Loucy (cell line): Measurements from ENCODE around the gene TGDS.

Experiments used
- H2AFZ ChIP-seq: fragments of 200-600 bp; sonication (generic); 2 replicates; pipeline ENCODE4 v1.6.0; 2016; ENCODE audit warnings: antibody characterized with exemption, mild to moderate bottlenecking, low read length, moderate library complexity
- H3F3A ChIP-seq: fragments of 200-600 bp; 2 replicates; pipeline ENCODE4 v1.6.0; 2016; ENCODE audit warnings: antibody characterized with exemption, low read depth, mild to moderate bottlenecking
- H3K27me3 ChIP-seq: fragments of 200-600 bp; sonication (generic); 2 replicates; pipeline ENCODE4 v1.6.1; 2014; ENCODE audit warnings: low read length, mild to moderate bottlenecking; ENCODE audit not compliant: insufficient read depth, poor library complexity, severe bottlenecking
- H3K36me3 ChIP-seq: fragments of 200-600 bp; sonication (generic); 2 replicates; pipeline ENCODE4 v1.6.1; 2016; ENCODE audit warnings: low read length; ENCODE audit not compliant: insufficient read depth
- H3K4me1 ChIP-seq: fragments of 200-600 bp; sonication (generic); 2 replicates; pipeline ENCODE4 v1.5.1; 2014; ENCODE audit warnings: low read length, mild to moderate bottlenecking; ENCODE audit not compliant: insufficient read depth, poor library complexity, severe bottlenecking
- H3K4me2 ChIP-seq: fragments of 200-600 bp; sonication (generic); 2 replicates; pipeline ENCODE4 v1.6.0; 2014; ENCODE audit warnings: antibody characterized with exemption, low read length, low read depth, mild to moderate bottlenecking; ENCODE audit not compliant: poor library complexity, severe bottlenecking
- H3K4me3 ChIP-seq: fragments of 200-600 bp; sonication (generic); 2 replicates; pipeline ENCODE4 v1.5.1; 2014; ENCODE audit warnings: low read length, mild to moderate bottlenecking, mixed read lengths; ENCODE audit not compliant: poor library complexity, severe bottlenecking
- H3K79me2 ChIP-seq: fragments of 200-600 bp; sonication (generic); 2 replicates; pipeline ENCODE4 v1.6.1; 2014; ENCODE audit warnings: low read length; ENCODE audit not compliant: insufficient read depth
- H3K9ac ChIP-seq: fragments of 200-600 bp; sonication (generic); 2 replicates; pipeline ENCODE4 v1.6.0; 2014; ENCODE audit warnings: mild to moderate bottlenecking, low read depth, low read length, moderate library complexity; ENCODE audit not compliant: poor library complexity, severe bottlenecking
- H3K9me2 ChIP-seq: fragments of 200-600 bp; sonication (generic); replicated peaks from 2 replicates; pipeline ENCODE4 v1.6.1; 2016; ENCODE audit warnings: low read depth, low read length, mixed read lengths
- H3K9me3 ChIP-seq: fragments of 200-600 bp; sonication (generic); 2 replicates; pipeline ENCODE4 v1.6.1; 2014; ENCODE audit warnings: mild to moderate bottlenecking, antibody characterized with exemption, low read length, low read depth; ENCODE audit not compliant: insufficient read depth
- H4K20me1 ChIP-seq: fragments of 200-600 bp; sonication (generic); 2 replicates; pipeline ENCODE4 v1.6.0; 2014; ENCODE audit warnings: antibody characterized with exemption, low read length, mild to moderate bottlenecking; ENCODE audit not compliant: insufficient read depth, poor library complexity, severe bottlenecking
- EZH2phosphoT487 ChIP-seq: fragments of 200-600 bp; IDR thresholded peaks from 2 replicates; pipeline ENCODE4 v1.6.1; 2018; ENCODE audit warnings: antibody characterized with exemption, mild to moderate bottlenecking, moderate library complexity, borderline replicate concordance
- TF ChIP-seq, protein P1 (sequence below): fragments of 200-600 bp; sonication (generic); conservative IDR thresholded peaks from 2 replicates; pipeline ENCODE4 v1.5.1; 2014; ENCODE audit warnings: mild to moderate bottlenecking, antibody characterized with exemption, low read length

Gene TGDS

DNA sequence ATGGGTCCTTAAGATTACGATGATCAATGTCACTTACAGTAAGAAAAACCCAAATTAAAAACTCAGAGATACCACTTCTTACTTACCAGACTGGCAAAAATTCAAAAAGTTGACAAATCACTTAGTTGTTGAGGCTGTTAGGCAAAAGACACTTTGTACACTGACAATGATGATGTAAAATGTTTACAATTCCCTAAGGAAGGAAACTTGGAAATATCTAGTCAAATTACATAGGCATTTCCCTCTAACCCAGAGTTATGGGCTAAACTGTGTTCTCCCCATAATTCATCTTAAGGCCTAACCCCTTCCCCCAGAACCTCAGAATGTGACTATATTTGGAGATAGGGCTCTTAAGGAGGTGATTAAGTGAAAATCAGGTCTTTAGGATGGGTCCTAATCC lies 12.0 kb downstream of the TGDS start:
- Histone ChIP-seq H4K20me1 (peaks cover 10% of the 10 kb centered on the region), H3K9ac (no peak overlapping the region), H3K79me2 (peaks cover 23% of the 10 kb centered on the region; the same call in 1 of the 2 replicates), H3K4me3 (no peak overlapping the region), H3K4me2 (no peak overlapping the region), H2AFZ (no peak overlapping the region), H3K9me3 (no peaks in the 10 kb centered on the region), H3K27me3 (no peaks in the 10 kb centered on the region), H3K4me1 (no peaks in the 10 kb centered on the region), H3K36me3 (peaks cover 57% of the 10 kb centered on the region), H3F3A (no peaks in the 10 kb centered on the region), H3K9me2 (no peaks in the 10 kb centered on the region)
- TF ChIP-seq, protein P1, sequence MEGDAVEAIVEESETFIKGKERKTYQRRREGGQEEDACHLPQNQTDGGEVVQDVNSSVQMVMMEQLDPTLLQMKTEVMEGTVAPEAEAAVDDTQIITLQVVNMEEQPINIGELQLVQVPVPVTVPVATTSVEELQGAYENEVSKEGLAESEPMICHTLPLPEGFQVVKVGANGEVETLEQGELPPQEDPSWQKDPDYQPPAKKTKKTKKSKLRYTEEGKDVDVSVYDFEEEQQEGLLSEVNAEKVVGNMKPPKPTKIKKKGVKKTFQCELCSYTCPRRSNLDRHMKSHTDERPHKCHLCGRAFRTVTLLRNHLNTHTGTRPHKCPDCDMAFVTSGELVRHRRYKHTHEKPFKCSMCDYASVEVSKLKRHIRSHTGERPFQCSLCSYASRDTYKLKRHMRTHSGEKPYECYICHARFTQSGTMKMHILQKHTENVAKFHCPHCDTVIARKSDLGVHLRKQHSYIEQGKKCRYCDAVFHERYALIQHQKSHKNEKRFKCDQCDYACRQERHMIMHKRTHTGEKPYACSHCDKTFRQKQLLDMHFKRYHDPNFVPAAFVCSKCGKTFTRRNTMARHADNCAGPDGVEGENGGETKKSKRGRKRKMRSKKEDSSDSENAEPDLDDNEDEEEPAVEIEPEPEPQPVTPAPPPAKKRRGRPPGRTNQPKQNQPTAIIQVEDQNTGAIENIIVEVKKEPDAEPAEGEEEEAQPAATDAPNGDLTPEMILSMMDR, result no peak
- TF ChIP-seq EZH2phosphoT487, result no peak

DNA sequence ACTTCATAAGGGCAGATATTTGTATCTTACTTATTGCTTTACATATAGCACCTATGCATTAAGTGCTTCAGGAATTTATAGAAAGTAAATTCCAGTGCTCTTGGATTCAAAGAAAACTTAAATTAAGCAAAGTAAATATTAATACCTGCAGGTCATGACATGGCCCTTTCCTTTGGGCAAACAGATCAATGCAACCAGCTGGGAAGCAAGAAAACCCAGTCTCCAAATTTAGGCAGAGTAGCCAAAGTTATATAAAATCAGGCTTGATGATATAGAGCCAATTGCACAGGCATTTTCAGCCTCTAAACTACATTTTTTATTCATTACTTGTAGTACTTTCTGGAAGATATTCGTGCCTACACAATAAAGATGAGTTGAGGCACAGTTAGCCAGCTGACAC lies 16.9 kb downstream of the TGDS start:
- no peaks in the 10 kb centered on the region for H3K9me2 ChIP-seq
- H3K27me3 ChIP-seq, result no peaks in the 10 kb centered on the region
- no peaks in the 10 kb centered on the region for H3F3A ChIP-seq
- H3K4me1 ChIP-seq, result no peaks in the 10 kb centered on the region
- no peak overlapping the region for H3K4me2 ChIP-seq
- H4K20me1 ChIP-seq, result no peaks in the 10 kb centered on the region
- peaks cover 81% of the 10 kb centered on the region for H3K36me3 ChIP-seq
- H3K9me3 ChIP-seq, result no peaks in the 10 kb centered on the region
- no peak overlapping the region for H3K4me3 ChIP-seq
- no peak overlapping the region for H2AFZ ChIP-seq
- 0 out of 2 replicates have a peak, but pooled peaks cover 2% of the 10 kb centered on the region for H3K79me2 ChIP-seq
- no peak overlapping the region for H3K9ac ChIP-seq
- TF ChIP-seq, protein P1, result no peak
- no peak for TF ChIP-seq EZH2phosphoT487

DNA sequence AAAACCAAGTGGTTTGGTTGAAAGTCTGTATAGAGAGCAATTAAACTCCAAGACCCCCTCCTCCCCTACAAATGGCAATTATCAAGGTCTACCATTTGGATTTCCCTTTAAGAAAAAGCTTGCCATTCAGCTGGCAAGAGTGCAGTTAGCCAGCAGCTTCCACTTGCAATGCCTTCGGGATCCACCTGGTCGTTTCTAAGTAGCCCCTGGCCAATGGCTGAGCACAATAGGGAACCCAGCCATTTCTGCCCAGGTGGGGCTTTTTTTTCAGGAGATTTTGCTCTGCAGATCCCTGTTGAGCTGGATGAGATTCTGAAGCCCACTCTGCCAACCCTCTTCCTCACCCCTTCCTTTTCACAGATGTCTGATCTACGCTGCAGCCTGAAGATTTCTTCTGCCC lies 26.3 kb downstream of the TGDS start:
- no peaks in the 10 kb centered on the region for H3K9me2 ChIP-seq
- H3K27me3 ChIP-seq, result no peaks in the 10 kb centered on the region
- H3K9me3 ChIP-seq, result no peaks in the 10 kb centered on the region
- TF ChIP-seq, protein P1, result no peak
- no peak for TF ChIP-seq EZH2phosphoT487
- H3F3A ChIP-seq, result no peaks in the 10 kb centered on the region
- H3K9ac ChIP-seq, result no peak overlapping the region
- H3K4me2 ChIP-seq, result no peak overlapping the region
- no peak overlapping the region for H3K4me3 ChIP-seq
- H3K4me1 ChIP-seq, result no peaks in the 10 kb centered on the region
- peaks cover 44% of the 10 kb centered on the region; the same call in 1 of the 2 replicates for H3K36me3 ChIP-seq
- no peak overlapping the region for H2AFZ ChIP-seq
- H3K79me2 ChIP-seq, result no peaks in the 10 kb centered on the region
- no peaks in the 10 kb centered on the region for H4K20me1 ChIP-seq
